SU-DHL-6 (cell line): ENCODE measurements around the gene SPANXD.

Source experiments
- CTCF ChIP-seq: fragments of 200-600 bp; sonication (generic); IDR thresholded peaks from one replicate; pipeline ENCODE4 v1.5.1; 2017; ENCODE audit warnings: antibody characterized with exemption, mild to moderate bottlenecking, low read length, moderate library complexity; ENCODE audit not compliant: insufficient read depth, poor library complexity, severe bottlenecking
- EZH2phosphoT487 ChIP-seq: fragments of 200-600 bp; sonication (generic), shearing (Covaris generic); conservative IDR thresholded peaks from 2 replicates; pipeline ENCODE4 v1.6.1; 2018; ENCODE audit warnings: mild to moderate bottlenecking, antibody characterized with exemption, low read length, moderate library complexity, mixed read lengths

GRCh38 chrX:141652286-141652685 is 46.3 kb downstream of the SPANXD start:
- TF ChIP-seq CTCF (no peak), EZH2phosphoT487 (no peak)
